Fibroblast of mammary gland (primary cell): ENCODE results near the gene SEC62.

Source experiments
- DNase-seq: peaks from one replicate; pipeline ENCODE4 v3.0.0-alpha.2; 2010; ENCODE audit warnings: low read depth
- H3K4me3 ChIP-seq: 2 replicates; pipeline ENCODE4 v1.5.1; 2011; ENCODE audit warnings: low read depth, mild to moderate bottlenecking, low read length, moderate library complexity; ENCODE audit not compliant: control insufficient read depth
- TF ChIP-seq, protein P1 (sequence below): conservative IDR thresholded peaks from 2 replicates; pipeline ENCODE4 v1.5.1; 2011; ENCODE audit warnings: low read depth, low read length, inconsistent platforms; ENCODE audit not compliant: control insufficient read depth, insufficient read depth

Gene SEC62, protein sequence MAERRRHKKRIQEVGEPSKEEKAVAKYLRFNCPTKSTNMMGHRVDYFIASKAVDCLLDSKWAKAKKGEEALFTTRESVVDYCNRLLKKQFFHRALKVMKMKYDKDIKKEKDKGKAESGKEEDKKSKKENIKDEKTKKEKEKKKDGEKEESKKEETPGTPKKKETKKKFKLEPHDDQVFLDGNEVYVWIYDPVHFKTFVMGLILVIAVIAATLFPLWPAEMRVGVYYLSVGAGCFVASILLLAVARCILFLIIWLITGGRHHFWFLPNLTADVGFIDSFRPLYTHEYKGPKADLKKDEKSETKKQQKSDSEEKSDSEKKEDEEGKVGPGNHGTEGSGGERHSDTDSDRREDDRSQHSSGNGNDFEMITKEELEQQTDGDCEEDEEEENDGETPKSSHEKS

DNA sequence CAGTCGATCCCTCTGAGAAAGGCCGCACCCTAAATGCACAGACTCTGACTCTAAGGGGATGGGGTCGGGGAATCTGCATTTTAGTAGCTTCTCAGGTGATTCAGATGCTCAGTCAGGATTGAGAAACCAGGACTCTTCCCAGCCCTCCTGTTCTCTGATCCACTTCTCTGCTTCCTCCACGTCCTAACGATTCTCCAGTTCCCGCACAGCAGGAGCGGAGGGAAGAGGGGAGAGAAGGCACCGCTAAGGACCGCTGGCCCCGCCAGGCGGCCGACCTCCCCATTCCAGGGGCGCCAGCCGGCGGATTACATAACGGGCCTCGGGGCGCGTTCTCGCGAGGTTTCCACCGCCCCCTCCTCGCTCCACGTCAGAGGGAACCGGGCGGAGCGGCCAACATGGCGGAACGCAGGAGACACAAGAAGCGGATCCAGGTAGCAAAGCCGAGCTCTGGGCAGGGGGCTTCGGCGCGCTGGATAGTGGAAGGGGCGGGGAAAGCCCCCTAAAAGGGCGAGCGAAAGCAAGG lies at the start of gene SEC62:
Gene SEC62, plus strand, starts transcription at position 380 of the 523 bp plus-strand sequence. Its CDS starts 16 bp downstream, at position 396.
- peak within 1 kb of the TSS; percentile 92 for H3K4me3 ChIP-seq
- TF ChIP-seq, protein P1, sequence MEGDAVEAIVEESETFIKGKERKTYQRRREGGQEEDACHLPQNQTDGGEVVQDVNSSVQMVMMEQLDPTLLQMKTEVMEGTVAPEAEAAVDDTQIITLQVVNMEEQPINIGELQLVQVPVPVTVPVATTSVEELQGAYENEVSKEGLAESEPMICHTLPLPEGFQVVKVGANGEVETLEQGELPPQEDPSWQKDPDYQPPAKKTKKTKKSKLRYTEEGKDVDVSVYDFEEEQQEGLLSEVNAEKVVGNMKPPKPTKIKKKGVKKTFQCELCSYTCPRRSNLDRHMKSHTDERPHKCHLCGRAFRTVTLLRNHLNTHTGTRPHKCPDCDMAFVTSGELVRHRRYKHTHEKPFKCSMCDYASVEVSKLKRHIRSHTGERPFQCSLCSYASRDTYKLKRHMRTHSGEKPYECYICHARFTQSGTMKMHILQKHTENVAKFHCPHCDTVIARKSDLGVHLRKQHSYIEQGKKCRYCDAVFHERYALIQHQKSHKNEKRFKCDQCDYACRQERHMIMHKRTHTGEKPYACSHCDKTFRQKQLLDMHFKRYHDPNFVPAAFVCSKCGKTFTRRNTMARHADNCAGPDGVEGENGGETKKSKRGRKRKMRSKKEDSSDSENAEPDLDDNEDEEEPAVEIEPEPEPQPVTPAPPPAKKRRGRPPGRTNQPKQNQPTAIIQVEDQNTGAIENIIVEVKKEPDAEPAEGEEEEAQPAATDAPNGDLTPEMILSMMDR = peak; percentile 28
- peak; percentile 85 for DNase-seq

DNA sequence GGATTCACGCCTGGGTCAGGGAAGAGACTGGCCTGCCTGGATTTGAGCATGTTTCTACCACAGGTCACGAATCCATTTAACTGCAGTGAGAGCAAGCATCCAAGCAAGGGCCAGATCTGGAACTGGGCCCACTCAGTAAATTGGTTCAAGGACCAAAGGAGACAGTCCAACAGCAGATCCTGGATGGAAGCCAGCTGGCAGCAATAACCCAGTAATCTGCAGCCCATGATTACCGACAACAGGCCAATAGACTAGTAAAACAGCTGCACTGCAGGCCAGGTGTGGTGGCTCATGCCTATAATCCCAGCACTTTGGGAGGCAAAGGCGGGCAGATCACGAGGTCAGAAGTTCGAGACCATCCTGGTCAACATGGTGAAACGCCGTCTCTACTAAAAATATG lies 43.4 kb upstream of the SEC62 start:
- peak; percentile 37 for DNase-seq
- TF ChIP-seq, protein P1 = no peak
- H3K4me3 ChIP-seq = no peak overlapping the region

DNA sequence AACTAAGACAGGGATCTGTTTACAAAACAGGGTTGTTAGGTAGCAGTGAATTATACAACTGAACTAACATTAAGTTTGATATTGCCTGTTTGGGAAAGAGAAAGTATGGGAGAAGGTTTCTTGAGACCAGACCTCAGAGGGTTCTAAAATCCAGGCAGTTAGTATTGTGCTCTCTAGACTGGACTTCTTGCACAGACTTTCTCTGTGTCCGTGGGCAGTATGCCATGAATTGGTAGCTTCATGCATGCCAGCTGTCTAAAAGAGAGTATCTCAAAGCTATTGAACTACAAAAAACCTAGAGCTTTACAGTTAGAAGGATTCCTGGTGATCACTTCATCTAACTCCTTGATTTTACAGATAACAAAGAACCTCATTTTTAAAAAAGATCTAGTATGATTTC lies 42.8 kb upstream of the SEC62 start:
- H3K4me3 ChIP-seq = no peak overlapping the region
- no peak for DNase-seq
- TF ChIP-seq, protein P1 = no peak

DNA sequence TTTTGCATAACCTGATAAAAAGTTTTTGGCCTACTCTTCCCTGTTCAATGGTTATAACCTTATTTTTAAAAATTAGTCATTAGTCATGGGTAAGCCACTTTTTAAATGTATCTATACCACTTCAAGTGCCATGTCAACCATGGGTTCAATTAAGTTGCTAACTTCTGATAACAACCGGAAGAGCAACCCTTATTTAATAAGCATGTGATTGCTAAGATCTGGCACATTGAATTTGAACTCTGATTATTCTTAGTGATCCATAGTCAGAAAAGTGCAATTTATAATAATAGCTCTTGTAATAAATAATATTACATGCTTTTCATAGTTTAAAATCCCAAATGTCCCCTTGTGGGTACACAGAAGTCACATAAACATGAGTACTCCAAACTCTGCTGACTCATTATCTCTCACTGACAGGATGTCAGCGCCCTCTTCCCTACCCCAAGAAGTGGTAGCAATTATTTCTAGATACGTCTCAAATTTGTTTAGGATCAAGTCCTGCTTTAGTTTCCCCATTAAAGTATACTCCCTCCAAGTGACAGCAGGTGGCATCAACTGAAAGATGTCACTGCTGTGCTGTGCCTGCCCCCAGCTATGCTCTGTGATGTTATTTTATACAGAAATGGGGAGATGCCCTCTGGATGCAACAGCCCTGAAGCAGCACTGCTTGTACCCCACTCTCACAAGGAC lies 36.6 kb upstream of the SEC62 start:
- DNase-seq = no peak
- TF ChIP-seq, protein P1 = no peak
- no peak overlapping the region for H3K4me3 ChIP-seq

DNA sequence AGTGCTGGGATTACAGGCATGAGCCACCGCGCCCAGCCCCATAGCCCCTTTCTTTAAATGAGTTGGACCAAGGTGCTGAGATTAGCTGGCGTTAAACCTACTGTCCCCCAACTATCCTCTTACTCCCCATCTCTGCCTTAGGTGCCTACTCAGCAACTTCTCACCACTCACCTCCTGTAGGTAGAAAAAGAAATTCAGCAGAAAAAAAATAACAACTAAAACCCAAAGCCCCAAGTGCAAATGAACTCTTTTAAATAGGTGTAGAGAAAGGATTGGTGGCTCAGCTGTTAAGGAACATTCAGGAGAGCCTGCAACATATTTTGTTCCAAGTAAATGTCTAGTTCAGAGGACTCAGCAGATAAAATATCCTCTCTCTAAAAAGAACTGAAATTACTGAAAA lies 35.8 kb upstream of the SEC62 start:
- no peak overlapping the region for H3K4me3 ChIP-seq
- TF ChIP-seq, protein P1 = no peak
- DNase-seq = no peak

DNA sequence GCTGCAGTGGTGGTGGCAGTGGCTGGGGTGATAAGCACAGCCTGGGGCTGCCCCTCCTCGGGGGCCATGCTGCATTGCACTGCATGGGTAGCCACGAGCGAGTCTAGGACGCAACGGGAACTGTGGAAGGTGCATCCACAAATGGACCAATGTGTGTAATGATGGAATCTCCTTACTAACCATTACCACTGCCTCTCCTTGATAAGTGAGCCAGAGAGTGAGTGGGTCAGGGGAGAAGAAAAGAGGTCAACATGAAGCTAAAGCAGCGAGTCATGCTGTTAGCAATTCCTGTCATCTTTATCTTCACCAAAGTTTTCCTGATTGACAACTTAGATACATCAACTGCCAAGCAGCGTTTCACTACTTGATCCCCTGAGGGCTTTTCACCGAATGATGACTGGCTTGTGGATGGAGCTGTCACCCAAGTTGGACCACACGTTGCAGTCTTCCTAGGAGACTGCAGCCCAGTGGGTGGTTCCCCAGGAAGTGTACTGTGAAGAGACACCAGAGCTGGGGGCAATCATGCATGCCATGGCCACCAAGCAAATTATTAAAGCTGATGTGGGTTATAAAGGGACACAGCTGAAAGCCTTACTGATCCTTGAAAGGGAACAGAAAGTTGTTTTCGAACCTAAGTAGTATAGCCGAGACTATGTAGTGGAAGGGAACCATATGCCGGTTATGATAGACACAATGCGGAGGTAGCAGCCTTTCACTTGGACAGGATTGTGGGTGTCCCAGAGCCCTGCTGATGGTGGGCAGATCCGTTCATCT lies 34.7 kb upstream of the SEC62 start:
- DNase-seq = no peak
- H3K4me3 ChIP-seq = no peak overlapping the region
- TF ChIP-seq, protein P1 = no peak
